IPS DF 6.9 (cell line): ENCODE results near the gene SVEP1.
A peak's percentile ranks its signal among the peaks of the same experiment; 100 is the strongest.
"Not testable (repeated sequence)": the region's sequence is repeated elsewhere in the genome, so short reads cannot be mapped to it uniquely, and the experiment has no call there.

Experiments
- DNase-seq: peaks from one replicate; pipeline ENCODE4 v3.0.0-alpha.2; 2013; ENCODE audit warnings: low read depth, low spot score
- H3K27ac ChIP-seq: one replicate; pipeline ENCODE4 v1.5.1; 2013; ENCODE audit warnings: low read length, control low read depth
- H3K27me3 ChIP-seq: 2 replicates; pipeline ENCODE4 v1.6.1; 2013; ENCODE audit warnings: mild to moderate bottlenecking, low read length; ENCODE audit not compliant: control insufficient read depth, insufficient read depth
- H3K36me3 ChIP-seq: 2 replicates; pipeline ENCODE4 v1.6.1; 2013; ENCODE audit warnings: low read length; ENCODE audit not compliant: control insufficient read depth, insufficient read depth
- H3K4me1 ChIP-seq: 2 replicates; pipeline ENCODE4 v1.6.1; 2013; ENCODE audit warnings: low read length; ENCODE audit not compliant: control insufficient read depth, insufficient read depth
- H3K4me3 ChIP-seq: 2 replicates; pipeline ENCODE4 v1.5.1; 2013; ENCODE audit warnings: mild to moderate bottlenecking, low read length
- H3K9me3 ChIP-seq: 2 replicates; pipeline ENCODE4 v1.6.1; 2013; ENCODE audit warnings: low read length, inconsistent platforms; ENCODE audit not compliant: control insufficient read depth, insufficient read depth
- WGBS: extraction: QIAGEN DNeasy Blood & Tissue Kit; methylation state at CpG from one replicate; pipeline ENCODE4 v1.1.7; 2013; ENCODE audit warnings: mixed read lengths, missing lambda C conversion rate; ENCODE audit not compliant: insufficient read length, insufficient coverage; 5-methylcytosine and 5-hydroxymethylcytosine counted together

The SVEP1 gene

GRCh38 chr9:110579034-110579861 lies at the start of gene SVEP1:
Gene SVEP1, minus strand, starts transcription at chr9:110579741. Its CDS starts 198 bp downstream, at chr9:110579543.
- Histone ChIP-seq H3K27ac (no peak within 1 kb of the TSS), H3K9me3 (no peaks in the 10 kb centered on the region), H3K27me3 (peaks cover 22% of the 10 kb centered on the region), H3K4me3 (peak within 1 kb of the TSS; percentile 46; the same call in 1 of the 2 replicates), H3K4me1 (peaks cover 3% of the 10 kb centered on the region; the same call in 1 of the 2 replicates), H3K36me3 (no peaks in the 10 kb centered on the region)
- no CpG with 5 or more reads among the region's 89 CpGs for WGBS
- no peak for DNase-seq

GRCh38 chr9:110626101-110626829 lies 46.7 kb upstream of the SVEP1 start:
- no peaks in the 10 kb centered on the region for H3K27me3 ChIP-seq
- no peak for DNase-seq
- no CpG with 5 or more reads among the region's 9 CpGs for WGBS

DNA sequence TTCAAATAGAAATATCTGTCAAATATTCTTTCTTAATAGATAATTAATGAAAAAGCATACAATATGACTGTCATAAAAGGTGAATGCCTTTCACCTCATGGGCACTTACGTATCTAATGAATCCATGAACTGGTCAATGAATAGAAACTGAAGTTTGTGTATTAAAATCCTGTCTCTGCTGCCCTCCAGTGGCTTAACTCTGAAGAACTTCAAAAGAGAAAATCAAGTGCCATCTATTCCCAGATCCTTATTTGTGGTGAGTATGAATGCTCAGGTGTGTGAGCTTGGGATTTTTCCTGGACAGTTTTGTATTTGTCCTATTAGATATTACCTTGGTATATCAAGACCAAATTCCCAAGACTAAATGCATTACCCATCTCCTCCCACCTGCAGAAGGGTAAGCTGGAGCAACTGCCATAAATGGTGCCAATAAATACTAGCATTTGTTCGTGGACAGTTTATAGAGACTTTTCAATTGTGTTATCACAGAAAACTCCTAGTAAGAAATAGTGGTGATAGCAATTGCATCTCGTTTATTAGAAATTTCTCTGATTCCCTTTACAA lies 44.0 kb upstream of the SVEP1 start:
- H3K4me3 ChIP-seq: no peak overlapping the region
- no peaks in the 10 kb centered on the region for H3K27me3 ChIP-seq
- no peaks in the 10 kb centered on the region for H3K4me1 ChIP-seq
- no peaks in the 10 kb centered on the region for H3K9me3 ChIP-seq
- no CpG with 5 or more reads among the region's 3 CpGs for WGBS
- no peak for DNase-seq
- no peak overlapping the region for H3K27ac ChIP-seq
- no peaks in the 10 kb centered on the region for H3K36me3 ChIP-seq

More at GRCh38 chr9:110626101-110626829, 46.7 kb upstream of the SVEP1 start:
- Histone ChIP-seq H3K9me3 (no peaks in the 10 kb centered on the region), H3K36me3 (no peaks in the 10 kb centered on the region), H3K4me3 (no peak overlapping the region), H3K27ac (no peak overlapping the region), H3K4me1 (no peaks in the 10 kb centered on the region)

GRCh38 chr9:110622368-110622767 lies 42.8 kb upstream of the SVEP1 start:
- Histone ChIP-seq H3K27me3 (no peaks in the 10 kb centered on the region), H3K27ac (no peak overlapping the region), H3K4me1 (no peaks in the 10 kb centered on the region), H3K4me3 (no peak overlapping the region), H3K9me3 (no peaks in the 10 kb centered on the region), H3K36me3 (no peaks in the 10 kb centered on the region)
- no peak for DNase-seq
- no CpG with 5 or more reads among the region's 2 CpGs for WGBS

GRCh38 chr9:110620726-110621125 lies 41.2 kb upstream of the SVEP1 start:
- no peak for DNase-seq
- Histone ChIP-seq H3K9me3 (no peaks in the 10 kb centered on the region), H3K27ac (no peak overlapping the region), H3K4me3 (no peak overlapping the region), H3K36me3 (no peaks in the 10 kb centered on the region), H3K27me3 (no peaks in the 10 kb centered on the region), H3K4me1 (no peaks in the 10 kb centered on the region)
- no CpG with 5 or more reads among the region's 3 CpGs for WGBS

DNA sequence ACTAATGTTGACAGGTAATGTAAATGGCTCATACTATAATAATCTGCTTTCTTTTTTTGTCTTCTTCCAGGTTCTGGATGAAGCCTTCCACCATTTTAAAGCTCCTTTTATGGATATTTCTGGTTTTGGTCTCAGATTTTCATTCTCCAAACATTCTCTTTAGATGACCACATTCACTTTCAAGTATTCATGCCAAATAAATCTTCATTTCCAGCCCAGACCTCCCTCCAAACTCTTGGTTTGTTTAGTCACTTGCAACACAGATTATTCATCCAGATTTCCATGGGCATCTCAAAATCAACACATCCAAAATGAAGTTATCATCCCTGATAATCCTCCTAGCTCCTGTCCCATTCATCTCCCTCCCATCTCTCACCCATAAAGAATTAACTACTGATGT lies 40.3 kb upstream of the SVEP1 start:
- no peak for DNase-seq
- Histone ChIP-seq H3K4me3 (no peak overlapping the region), H3K27me3 (no peaks in the 10 kb centered on the region), H3K9me3 (no peaks in the 10 kb centered on the region), H3K4me1 (no peaks in the 10 kb centered on the region), H3K27ac (no peak overlapping the region), H3K36me3 (no peaks in the 10 kb centered on the region)

DNA sequence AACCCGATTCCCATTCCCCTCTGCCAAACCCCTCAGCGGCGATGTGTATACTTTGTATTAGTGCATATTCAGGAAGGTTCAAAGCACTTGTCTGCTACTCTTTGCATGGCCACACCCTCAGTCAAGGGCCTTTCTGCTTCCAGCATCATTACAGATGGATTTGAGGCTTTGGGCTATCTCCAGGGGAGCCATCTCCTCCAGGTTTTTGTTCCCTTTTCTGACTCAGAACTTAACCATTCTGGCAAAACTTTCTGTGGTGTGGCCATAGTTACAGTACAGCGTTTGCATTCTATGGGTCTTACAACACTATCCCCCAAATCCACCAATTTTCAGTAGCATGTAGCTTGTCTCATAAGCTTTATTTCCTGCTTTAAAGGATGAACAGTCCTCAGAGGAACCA lies 36.0 kb upstream of the SVEP1 start:
- H3K4me3 ChIP-seq: no peak overlapping the region
- H3K4me1 ChIP-seq: no peaks in the 10 kb centered on the region
- WGBS: no CpG with 5 or more reads among the region's 4 CpGs
- no peaks in the 10 kb centered on the region for H3K36me3 ChIP-seq
- H3K9me3 ChIP-seq: no peaks in the 10 kb centered on the region
- no peaks in the 10 kb centered on the region; the same call in 1 of the 2 replicates for H3K27me3 ChIP-seq
- DNase-seq: no peak
- H3K27ac ChIP-seq: no peak overlapping the region

GRCh38 chr9:110614576-110614975 lies 35.0 kb upstream of the SVEP1 start:
- WGBS: no CpG with 5 or more reads among the region's 8 CpGs
- H3K27ac ChIP-seq, H3K9me3 ChIP-seq, H3K4me3 ChIP-seq, H3K27me3 ChIP-seq, H3K4me1 ChIP-seq, DNase-seq, H3K36me3 ChIP-seq: not testable (repeated sequence)

DNA sequence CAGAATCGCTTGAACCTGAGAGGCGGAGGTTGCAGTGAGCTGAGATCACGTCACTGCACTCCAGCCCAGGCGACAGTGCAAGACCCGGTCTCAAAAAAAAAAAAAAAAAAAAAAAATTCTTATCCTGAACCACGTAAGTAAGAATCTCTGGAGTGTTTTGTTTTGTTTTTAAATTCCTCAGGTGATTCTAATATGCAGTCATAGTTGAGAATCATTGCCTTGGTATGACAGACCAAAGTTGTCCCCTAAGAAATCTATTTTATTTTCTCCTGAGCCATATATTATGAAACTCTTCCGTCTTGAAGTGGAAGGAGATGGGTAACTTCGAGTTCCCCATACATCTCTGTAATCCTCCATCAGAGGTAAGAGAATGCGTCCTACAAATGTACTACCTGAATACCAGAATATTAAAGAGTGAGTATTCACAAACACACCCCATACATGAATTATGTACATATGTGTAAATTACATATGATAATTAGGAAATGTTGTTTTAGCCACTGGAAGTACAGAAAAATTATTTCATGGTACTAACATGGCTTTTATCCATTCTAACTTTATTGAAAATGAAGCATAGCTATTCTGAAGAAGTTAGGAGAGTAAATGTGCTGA lies 26.7 kb upstream of the SVEP1 start:
- WGBS: no CpG with 5 or more reads among the region's 9 CpGs

GRCh38 chr9:110605565-110605964 lies 26.0 kb upstream of the SVEP1 start:
- no CpG with 5 or more reads among the region's 4 CpGs for WGBS

More for the DNA sequence above, 26.7 kb upstream of the SVEP1 start:
- DNase-seq: no peak
- Histone ChIP-seq H3K9me3 (no peaks in the 10 kb centered on the region), H3K4me1 (peaks cover 2% of the 10 kb centered on the region; the same call in 1 of the 2 replicates), H3K36me3 (no peaks in the 10 kb centered on the region), H3K4me3 (no peak overlapping the region), H3K27ac (no peak overlapping the region), H3K27me3 (no peaks in the 10 kb centered on the region; the same call in 1 of the 2 replicates)

More at GRCh38 chr9:110605565-110605964, 26.0 kb upstream of the SVEP1 start:
- no peaks in the 10 kb centered on the region for H3K9me3 ChIP-seq
- peaks cover 2% of the 10 kb centered on the region; the same call in 1 of the 2 replicates for H3K4me1 ChIP-seq
- H3K27me3 ChIP-seq: no peaks in the 10 kb centered on the region
- no peak for DNase-seq
- H3K36me3 ChIP-seq: no peaks in the 10 kb centered on the region
- no peak overlapping the region for H3K4me3 ChIP-seq
- H3K27ac ChIP-seq: no peak overlapping the region
